ENCODE results near the gene OR6J1. TPM values are rescaled to one million over a fixed set of nuclear protein-coding genes. Genes with fewer than 3 reads are reported as not detected.

Gene OR6J1
- polyA plus RNA-seq, 3 donors, result not detected

- Histone ChIP-seq H3K4me1 (ENCODE audit: control insufficient read depth in 1 of 2, insufficient read depth in 2 of 2, low read length in 2 of 2) (peaks cover 14 to 21% of the 10 kb centered on the region in 2 donors), H3K36me3 (replicated peaks in 1 of 2; ENCODE audit: control insufficient read depth in 1 of 2, insufficient read depth in 2 of 2, low read length in 2 of 2) (peaks cover 24 to 50% of the 10 kb centered on the region in 2 donors), H3K4me2 (replicated peaks; ENCODE audit: extremely low read depth, low read length, poor library complexity, severe bottlenecking) (no peak overlapping the region), H3K27ac (ENCODE audit: low read depth in 1 of 2, low read length in 2 of 2) (no peak overlapping the region), H3K27me3 (ENCODE audit: control insufficient read depth in 2 of 2, insufficient read depth in 2 of 2, low read length in 2 of 2) (peaks cover 0 to 4% of the 10 kb centered on the region in 2 donors), H2AFZ (ENCODE audit: insufficient read depth, low read depth, low read length, poor library complexity, severe bottlenecking) (no peak overlapping the region), H3K79me2 (ENCODE audit: insufficient read depth, low read length) (no peaks in the 10 kb centered on the region), H4K20me1 (ENCODE audit: insufficient read depth, low read length) (no peaks in the 10 kb centered on the region), H3K4me3 (replicated peaks in 1 of 3; ENCODE audit: low read depth in 2 of 3, low read length in 3 of 3) (no peak overlapping the region), H3K9ac (ENCODE audit: insufficient read depth, low read length, poor library complexity, severe bottlenecking) (no peak overlapping the region), H3K9me3 (replicated peaks in 1 of 2; ENCODE audit: control insufficient read depth in 1 of 2, insufficient read depth in 1 of 2, low read length in 2 of 2) (no peaks in the 10 kb centered on the region)
- DNase-seq, result no peak
- H3K4me3 Mint-ChIP-seq, result no peak overlapping the region
- peaks cover 49 to 52% of the 10 kb centered on the region in 2 donors for H3K36me3 Mint-ChIP-seq
- no peak for TF ChIP-seq CTCF (IDR thresholded peaks at IDR 0.05)
- intact Hi-C loops (cut with micrococcal nuclease), result no loop called here
- peaks cover 0 to 2% (median 0%) of the 10 kb centered on the region in 7 donors for H3K9me3 Mint-ChIP-seq
- H3K27me3 Mint-ChIP-seq (ENCODE audit: low read depth in 3 of 3), result peaks cover 3 to 20% (median 19%) of the 10 kb centered on the region in 3 donors
- no CpG with 5 or more reads among the region's 2 CpGs for WGBS (ENCODE audit: insufficient coverage)
- H3K27ac Mint-ChIP-seq, result no peak overlapping the region
- H3K4me1 Mint-ChIP-seq, result peaks cover 24% of the 10 kb centered on the region
Measured at GRCh38 chr14:22601456-22601855, 42.7 kb downstream of the OR6J1 start.

GRCh38 chr14:22600027-22600426, 44.1 kb downstream of the OR6J1 start:
- no peak for TF ChIP-seq CTCF (IDR thresholded peaks at IDR 0.05)
- H3K4me1 ChIP-seq (ENCODE audit: control insufficient read depth in 1 of 2, insufficient read depth in 2 of 2, low read length in 2 of 2), result peaks cover 14 to 21% of the 10 kb centered on the region in 2 donors
- H2AFZ ChIP-seq (ENCODE audit: insufficient read depth, low read depth, low read length, poor library complexity, severe bottlenecking), result no peak overlapping the region
- Mint-ChIP-seq H3K27me3 (ENCODE audit: low read depth in 3 of 3) (peaks cover 4 to 23% (median 20%) of the 10 kb centered on the region in 3 donors), H3K4me1 (peaks cover 24% of the 10 kb centered on the region), H3K36me3 (peaks cover 37 to 38% of the 10 kb centered on the region in 2 donors), H3K27ac (no peak overlapping the region), H3K9me3 (peaks cover 0 to 2% (median 0%) of the 10 kb centered on the region in 7 donors), H3K4me3 (no peak overlapping the region)
- peaks cover 2 to 4% of the 10 kb centered on the region in 2 donors for H3K27me3 ChIP-seq (ENCODE audit: control insufficient read depth in 2 of 2, insufficient read depth in 2 of 2, low read length in 2 of 2)
- no peaks in the 10 kb centered on the region for H3K9me3 ChIP-seq (replicated peaks in 1 of 2; ENCODE audit: control insufficient read depth in 1 of 2, insufficient read depth in 1 of 2, low read length in 2 of 2)
- intact Hi-C loops (cut with micrococcal nuclease), result no loop called here
- peaks cover 11 to 36% of the 10 kb centered on the region in 2 donors for H3K36me3 ChIP-seq (replicated peaks in 1 of 2; ENCODE audit: control insufficient read depth in 1 of 2, insufficient read depth in 2 of 2, low read length in 2 of 2)
- no peak overlapping the region for H3K9ac ChIP-seq (ENCODE audit: insufficient read depth, low read length, poor library complexity, severe bottlenecking)
- H4K20me1 ChIP-seq (ENCODE audit: insufficient read depth, low read length), result no peaks in the 10 kb centered on the region
- DNase-seq, result no peak
- H3K4me2 ChIP-seq (replicated peaks; ENCODE audit: extremely low read depth, low read length, poor library complexity, severe bottlenecking), result no peak overlapping the region
- H3K27ac ChIP-seq (ENCODE audit: low read depth in 1 of 2, low read length in 2 of 2), result no peak overlapping the region
- H3K4me3 ChIP-seq (replicated peaks in 1 of 3; ENCODE audit: low read depth in 2 of 3, low read length in 3 of 3), result no peak overlapping the region
- no peaks in the 10 kb centered on the region for H3K79me2 ChIP-seq (ENCODE audit: insufficient read depth, low read length)
